DND-41 (cell line): ENCODE measurements around the gene CCR7.

Source experiments
- ATAC-seq: fragments of 200-7000 bp; cut with Tn5 transposase; 3 replicates; pipeline ENCODE4 v1.9.1; 2021; ENCODE audit warnings: low read depth; ENCODE audit not compliant: insufficient read depth
- DNase-seq: peaks from one replicate; pipeline ENCODE4 v3.0.0-alpha.2; 2020
- H2AFZ ChIP-seq: 2 replicates; pipeline ENCODE4 v1.6.0; 2012; ENCODE audit warnings: low read depth, low read length
- H3K27ac ChIP-seq: 2 replicates; pipeline ENCODE4 v1.5.1; 2012; ENCODE audit warnings: low read length, inconsistent platforms
- H3K27me3 ChIP-seq: fragments of 200-600 bp; sonication (generic); 2 replicates; pipeline ENCODE4 v1.6.0; 2012; ENCODE audit warnings: low read length, mild to moderate bottlenecking, inconsistent platforms; ENCODE audit not compliant: insufficient read depth, poor library complexity
- H3K36me3 ChIP-seq: 2 replicates; pipeline ENCODE4 v1.5.1; 2012; ENCODE audit warnings: low read length, inconsistent platforms; ENCODE audit not compliant: insufficient read depth
- H3K4me1 ChIP-seq: 2 replicates; pipeline ENCODE4 v1.5.1; 2012; ENCODE audit warnings: mild to moderate bottlenecking, low read length; ENCODE audit not compliant: insufficient read depth
- H3K4me2 ChIP-seq: 2 replicates; pipeline ENCODE4 v1.6.0; 2012; ENCODE audit warnings: mild to moderate bottlenecking, moderate library complexity, low read length, inconsistent platforms; ENCODE audit not compliant: insufficient read depth
- H3K4me3 ChIP-seq, 2 experiments: fragments of 200-600 bp in 1 of 2; shearing (Covaris generic) in 1 of 2; 2 replicates each; pipeline ENCODE4 v1.5.1; 2012 to 2016; ENCODE audit warnings: inconsistent platforms in 2 of 2, low read length in 2 of 2, mild to moderate bottlenecking in 2 of 2, low read depth in 1 of 2, moderate library complexity in 1 of 2
- H3K79me2 ChIP-seq: 2 replicates; pipeline ENCODE4 v1.6.0; 2012; ENCODE audit warnings: low read length, inconsistent platforms; ENCODE audit not compliant: insufficient read depth
- H3K9ac ChIP-seq: 2 replicates; pipeline ENCODE4 v1.6.0; 2012; ENCODE audit warnings: low read depth, mild to moderate bottlenecking, inconsistent platforms, low read length, moderate library complexity
- H3K9me3 ChIP-seq: 2 replicates; pipeline ENCODE4 v1.5.1; 2012; ENCODE audit warnings: low read length, moderate library complexity, mild to moderate bottlenecking, inconsistent platforms; ENCODE audit not compliant: insufficient read depth, severe bottlenecking
- H4K20me1 ChIP-seq: 2 replicates; pipeline ENCODE4 v1.6.0; 2012; ENCODE audit warnings: low read length; ENCODE audit not compliant: insufficient read depth
- CTCF ChIP-seq: IDR thresholded peaks from 2 replicates; pipeline ENCODE4 v1.5.1; 2012; ENCODE audit warnings: borderline replicate concordance, low read length, moderate library complexity, mild to moderate bottlenecking; ENCODE audit not compliant: poor library complexity, severe bottlenecking; ENCODE audit errors: extremely low read depth
- EZH2 ChIP-seq: IDR thresholded peaks from 3 replicates; pipeline ENCODE4 v1.6.1; 2012; ENCODE audit warnings: borderline replicate concordance, low read depth, mild to moderate bottlenecking, moderate library complexity, low read length, inconsistent platforms; ENCODE audit not compliant: severe bottlenecking

CCR7 gene

GRCh38 chr17:40524243-40524965, 40.9 kb downstream of the CCR7 start:
- TF ChIP-seq EZH2 (no peak), CTCF (no peak)
- H3K4me1 ChIP-seq: peaks cover 25% of the 10 kb centered on the region
- H3K4me3 ChIP-seq: no peak overlapping the region
- H2AFZ ChIP-seq: no peak overlapping the region
- ATAC-seq: no peak
- no peaks in the 10 kb centered on the region for H4K20me1 ChIP-seq
- no peaks in the 10 kb centered on the region for H3K36me3 ChIP-seq
- no peaks in the 10 kb centered on the region for H3K79me2 ChIP-seq
- H3K9me3 ChIP-seq: peaks cover 16% of the 10 kb centered on the region
- H3K27me3 ChIP-seq: no peaks in the 10 kb centered on the region
- no peak overlapping the region for H3K27ac ChIP-seq
- no peak for DNase-seq
- no peak overlapping the region for H3K4me2 ChIP-seq
- no peak overlapping the region for H3K9ac ChIP-seq

GRCh38 chr17:40522961-40523310, 42.3 kb downstream of the CCR7 start:
- Histone ChIP-seq H3K9me3 (peaks cover 16% of the 10 kb centered on the region), H4K20me1 (no peaks in the 10 kb centered on the region), H3K27ac (peak overlapping the region; percentile 12; the same call in 1 of the 2 replicates), H3K79me2 (0 out of 2 replicates have a peak, but pooled peaks cover 1% of the 10 kb centered on the region), H3K4me3 (no peak overlapping the region), H3K4me2 (no peak overlapping the region), H3K36me3 (no peaks in the 10 kb centered on the region), H3K4me1 (peaks cover 39% of the 10 kb centered on the region), H3K27me3 (no peaks in the 10 kb centered on the region), H3K9ac (no peak overlapping the region), H2AFZ (no peak overlapping the region)
- ATAC-seq: no peak
- no peak for DNase-seq
- TF ChIP-seq EZH2 (no peak), CTCF (no peak)

- Histone ChIP-seq H3K4me2 (no peak overlapping the region), H3K9ac (no peak overlapping the region), H3K36me3 (no peaks in the 10 kb centered on the region), H3K4me3 (no peak overlapping the region), H3K9me3 (peaks cover 16% of the 10 kb centered on the region), H3K27me3 (no peaks in the 10 kb centered on the region), H2AFZ (no peak overlapping the region), H4K20me1 (no peaks in the 10 kb centered on the region), H3K79me2 (0 out of 2 replicates have a peak, but pooled peaks cover 2% of the 10 kb centered on the region), H3K27ac (0 out of 2 replicates have a peak overlapping the region, but pooled peaks have one; percentile 59), H3K4me1 (peaks cover 45% of the 10 kb centered on the region)
- DNase-seq (no peak), ATAC-seq (no peak)
- TF ChIP-seq CTCF: no peak
- no peak for TF ChIP-seq EZH2
These were observed 42.9 kb downstream of the CCR7 start for GRCh38 chr17:40522250-40522960.
